RWPE1 (cell line): Measurements from ENCODE around the gene RIPOR3.
A peak's percentile ranks its signal among the peaks of the same experiment; 100 is the strongest.

Source experiments
- CTCF ChIA-PET: fragments of 350-600 bp; sonication (Branson Sonifier 250); formaldehyde crosslinking; extraction: SDS; loops from one replicate; lab custom pipeline; 2021; lab: Yijun Ruan, JAX
- POLR2A ChIA-PET: fragments of 400-600 bp; formaldehyde crosslinking; extraction: SDS; loops from one replicate; lab custom pipeline; 2020; ENCODE audit warnings: antibody characterized with exemption; ENCODE audit not compliant: low non-redundant PET; lab: Yijun Ruan, JAX
- DNase-seq: peaks from one replicate; pipeline ENCODE4 v3.0.0; 2012; ENCODE audit warnings: low spot score
- H3K27ac ChIP-seq: fragments of 450-650 bp; 2 replicates; pipeline ENCODE4 v1.5.1; 2017
- TF ChIP-seq, protein P1 (sequence below): fragments of 450-650 bp; conservative IDR thresholded peaks from 2 replicates; pipeline ENCODE4 v1.5.1; 2017; ENCODE audit warnings: low read depth, mild to moderate bottlenecking

Gene RIPOR3

DNA sequence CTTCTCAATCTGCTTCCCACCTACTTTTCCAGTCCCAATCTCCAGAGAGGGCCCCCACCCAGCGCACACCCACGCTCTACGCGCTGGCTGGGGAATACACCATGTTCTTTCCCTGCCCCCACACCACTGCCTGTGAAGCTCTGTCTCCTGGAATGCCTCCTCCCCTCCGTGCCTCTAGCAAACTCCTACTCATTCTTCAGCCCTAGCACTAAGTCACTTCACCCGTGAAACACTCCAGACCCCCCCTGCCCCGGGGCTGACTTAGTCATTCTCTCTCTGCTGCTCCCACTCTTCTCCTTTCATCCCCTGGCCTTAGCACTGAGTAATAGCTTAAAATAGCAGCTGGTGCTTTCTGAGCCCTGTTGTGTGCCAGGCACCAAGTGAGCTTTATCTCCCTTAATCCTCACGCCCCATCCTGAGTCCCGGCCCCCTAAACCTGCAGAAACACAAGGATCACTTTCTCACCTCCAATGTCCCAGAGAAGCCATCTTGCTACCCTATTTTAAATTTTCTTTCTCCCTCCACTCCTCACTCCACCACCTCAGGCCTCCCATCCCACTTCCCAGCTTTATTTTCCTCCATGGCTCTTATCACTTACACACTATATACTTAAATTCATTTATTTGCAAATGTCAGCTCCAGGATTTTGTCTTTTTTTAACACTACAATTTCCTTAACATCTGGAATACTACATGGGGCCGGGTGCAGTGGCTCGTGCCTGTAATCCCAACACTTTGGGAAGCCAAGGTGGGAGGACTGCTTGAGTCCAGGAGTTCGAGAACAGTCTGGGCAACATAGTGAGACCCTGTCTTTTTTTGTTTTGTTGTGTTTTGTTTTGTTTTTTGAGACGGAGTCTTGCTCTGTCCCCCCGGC is 33.7 kb upstream of the RIPOR3 start:
- H3K27ac ChIP-seq: peak overlapping the region; percentile 74
- peak; percentile 93 for DNase-seq
- CTCF ChIA-PET: interaction anchor here (0.6 to 2.1 kb wide), 5 partner anchors 27 to 81 kb away, joined by 3 to 10 read pairs (median 5); partner anchors contain the start of gene BCAS4
- TF ChIP-seq, protein P1, sequence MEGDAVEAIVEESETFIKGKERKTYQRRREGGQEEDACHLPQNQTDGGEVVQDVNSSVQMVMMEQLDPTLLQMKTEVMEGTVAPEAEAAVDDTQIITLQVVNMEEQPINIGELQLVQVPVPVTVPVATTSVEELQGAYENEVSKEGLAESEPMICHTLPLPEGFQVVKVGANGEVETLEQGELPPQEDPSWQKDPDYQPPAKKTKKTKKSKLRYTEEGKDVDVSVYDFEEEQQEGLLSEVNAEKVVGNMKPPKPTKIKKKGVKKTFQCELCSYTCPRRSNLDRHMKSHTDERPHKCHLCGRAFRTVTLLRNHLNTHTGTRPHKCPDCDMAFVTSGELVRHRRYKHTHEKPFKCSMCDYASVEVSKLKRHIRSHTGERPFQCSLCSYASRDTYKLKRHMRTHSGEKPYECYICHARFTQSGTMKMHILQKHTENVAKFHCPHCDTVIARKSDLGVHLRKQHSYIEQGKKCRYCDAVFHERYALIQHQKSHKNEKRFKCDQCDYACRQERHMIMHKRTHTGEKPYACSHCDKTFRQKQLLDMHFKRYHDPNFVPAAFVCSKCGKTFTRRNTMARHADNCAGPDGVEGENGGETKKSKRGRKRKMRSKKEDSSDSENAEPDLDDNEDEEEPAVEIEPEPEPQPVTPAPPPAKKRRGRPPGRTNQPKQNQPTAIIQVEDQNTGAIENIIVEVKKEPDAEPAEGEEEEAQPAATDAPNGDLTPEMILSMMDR: no peak
- POLR2A ChIA-PET: no interaction called here

DNA sequence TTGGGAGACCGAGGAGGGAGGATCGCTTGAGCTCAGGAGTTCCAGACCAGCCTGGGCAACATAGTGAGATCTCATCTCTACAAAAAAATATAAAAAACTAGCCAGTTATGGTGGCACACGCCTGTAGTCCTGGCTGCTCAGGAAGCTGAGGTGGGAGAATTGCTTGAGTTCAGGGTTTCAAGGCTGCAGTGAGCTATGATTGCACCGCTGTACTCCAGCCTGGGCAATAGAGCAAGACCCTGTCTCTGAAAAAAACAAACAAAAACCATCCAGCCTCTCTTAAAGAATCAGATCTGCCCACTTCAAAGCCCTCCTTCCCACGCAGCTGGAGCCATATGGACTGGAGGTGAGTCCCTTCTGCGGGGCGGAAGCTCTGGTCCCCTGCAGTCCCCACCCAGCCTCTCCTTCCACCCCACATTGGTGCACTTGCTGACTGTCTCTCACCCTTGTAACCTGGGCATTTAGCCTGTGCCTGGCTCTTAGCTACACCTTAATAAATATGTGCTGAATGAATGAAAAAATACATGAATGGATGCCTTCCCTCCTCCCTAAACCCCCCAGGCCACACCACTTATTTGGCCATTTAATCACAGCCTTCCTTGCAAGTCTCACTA is 32.9 kb upstream of the RIPOR3 start:
- ChIA-PET CTCF (interaction anchor here (0.6 to 2.1 kb wide), 6 partner anchors 13 to 187 kb away, joined by 3 to 10 read pairs (median 4); partner anchors contain the start of gene BCAS4), POLR2A (no interaction called here)
- TF ChIP-seq, protein P1: no peak
- peak overlapping the region; percentile 74 for H3K27ac ChIP-seq
- DNase-seq: no peak

DNA sequence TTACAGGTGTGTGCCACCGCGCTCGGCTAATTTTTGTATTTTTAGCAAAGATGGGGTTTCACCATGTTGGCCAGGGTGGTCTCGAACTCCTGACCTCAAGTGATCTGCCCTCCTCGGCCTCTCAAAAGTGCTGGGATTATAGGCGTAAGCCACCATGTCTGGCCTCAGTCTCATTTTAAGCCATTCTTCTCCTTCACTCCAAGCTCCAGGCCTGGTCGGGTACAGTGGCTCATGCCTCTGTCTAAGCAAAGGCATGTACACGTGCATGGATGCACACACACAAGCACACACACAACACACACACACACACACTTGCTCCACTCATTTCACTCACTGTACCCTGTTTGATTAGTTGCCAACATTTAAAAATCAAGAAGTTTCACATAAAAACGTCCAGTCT is 32.3 kb upstream of the RIPOR3 start:
- DNase-seq: no peak
- H3K27ac ChIP-seq: no peak overlapping the region
- TF ChIP-seq, protein P1: no peak
- ChIA-PET CTCF (interaction anchor here (0.6 to 1.4 kb wide), 4 partner anchors 14 to 519 kb away, joined by 3 to 6 read pairs (median 3); no protein-coding TSS in a partner anchor), POLR2A (no interaction called here)

DNA sequence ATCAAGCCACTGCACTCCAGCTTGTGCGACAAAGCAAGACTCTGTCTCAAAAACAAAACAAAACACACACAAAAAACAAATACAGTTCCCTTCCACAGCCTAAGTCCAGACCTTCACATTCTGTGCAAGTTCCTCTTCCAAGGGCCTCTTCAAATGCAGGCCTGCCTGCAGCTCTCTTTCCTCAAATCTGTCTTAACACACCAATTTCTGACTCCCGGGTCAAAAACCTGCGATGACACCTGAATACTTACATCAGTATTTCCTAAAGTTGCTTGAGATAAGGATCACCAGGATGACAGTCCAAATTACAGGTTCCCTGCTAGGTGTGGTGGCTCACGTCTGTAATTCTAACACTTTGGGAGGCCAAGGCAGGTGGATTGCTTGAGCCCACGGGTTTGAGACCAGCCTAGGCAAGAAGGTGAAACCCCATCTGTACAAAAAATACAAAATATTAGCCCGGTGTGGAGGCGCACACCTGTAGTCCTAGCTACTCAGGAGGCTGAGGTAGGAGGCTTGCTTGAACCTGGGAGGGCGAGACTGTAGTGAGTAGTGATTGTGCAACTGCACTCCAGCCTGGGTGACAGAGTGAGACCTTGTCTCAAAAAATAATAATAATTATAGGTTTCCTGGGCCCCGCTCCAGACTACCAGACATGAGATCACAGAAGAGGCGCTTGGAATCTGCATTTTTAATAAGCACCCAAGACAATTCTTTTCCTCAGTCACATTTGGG is 31.2 kb upstream of the RIPOR3 start:
- POLR2A ChIA-PET: no interaction called here
- CTCF ChIA-PET: interaction anchor here (0.5 kb wide), 1 partner anchor 59 kb away, joined by 3 read pairs; no protein-coding TSS in a partner anchor
- TF ChIP-seq, protein P1: no peak
- no peak for DNase-seq
- H3K27ac ChIP-seq: peak overlapping the region; percentile 8; the same call in 1 of the 2 replicates

DNA sequence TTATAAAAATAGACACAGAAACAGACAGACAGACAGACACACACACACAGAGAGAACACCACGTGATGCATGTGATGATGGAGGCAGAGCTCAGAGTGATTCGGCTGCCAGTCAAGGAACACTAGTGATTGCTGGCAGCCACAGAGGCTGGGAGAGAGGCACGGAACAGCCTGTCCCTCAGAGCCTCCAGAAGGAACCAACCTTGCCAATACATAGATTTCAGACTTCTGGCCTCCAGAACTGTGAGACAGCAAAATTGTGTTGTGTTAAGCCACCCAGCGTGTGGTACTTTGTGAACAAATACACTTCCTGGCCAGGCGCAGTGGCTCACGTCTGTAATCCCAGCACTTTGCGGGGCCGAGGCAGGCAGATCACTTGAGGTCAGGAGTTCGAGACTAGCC is 30.5 kb upstream of the RIPOR3 start:
- CTCF ChIA-PET: no interaction called here
- peak overlapping the region; percentile 8; the same call in 1 of the 2 replicates for H3K27ac ChIP-seq
- DNase-seq: no peak
- TF ChIP-seq, protein P1: no peak
- POLR2A ChIA-PET: no interaction called here

DNA sequence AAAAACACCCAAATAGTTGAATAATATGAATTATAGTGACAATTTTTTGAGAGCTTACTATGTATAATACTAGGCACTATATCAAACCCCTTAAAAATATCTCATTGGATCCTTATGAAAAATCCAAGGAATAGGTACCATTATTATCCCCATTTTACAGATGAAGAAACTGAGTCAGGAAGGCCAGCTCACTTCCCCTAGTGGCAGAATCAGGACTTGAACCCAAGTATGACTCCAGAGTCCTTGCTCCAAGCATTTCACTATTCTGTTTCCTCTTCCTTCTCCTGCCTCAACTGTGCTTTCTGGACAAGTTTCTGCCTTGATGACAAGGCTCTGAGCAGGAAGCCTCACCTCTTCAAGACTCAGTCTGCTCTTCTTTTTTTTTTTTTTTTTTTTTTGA is 29.2 kb upstream of the RIPOR3 start:
- TF ChIP-seq, protein P1: no peak
- DNase-seq: no peak
- H3K27ac ChIP-seq: no peak overlapping the region
- POLR2A ChIA-PET: interaction anchor here (0.6 kb wide), 1 partner anchor 731 kb away, joined by 3 read pairs; no protein-coding TSS in a partner anchor
- CTCF ChIA-PET: interaction anchor here (0.7 kb wide), 1 partner anchor 74 kb away, joined by 3 read pairs; no protein-coding TSS in a partner anchor
